GM12878 (cell line): ENCODE data around the gene ZDHHC5. TPM values are rescaled to one million over a fixed set of nuclear protein-coding genes. Genes with fewer than 3 reads are reported as not detected.

Experiments
- ATAC-seq: fragments of 200-7000 bp; cut with Tn5 transposase; 3 replicates; pipeline ENCODE4 v1.9.1; 2020; ENCODE audit warnings: mild to moderate bottlenecking, moderate library complexity
- BruUV-seq: library from RNA; stranded (reverse); fragments of 400-500 nt; replicated peaks from 2 replicates; lab custom pipeline; 2021; lab: Mats Ljungman, UMichigan
- CTCF ChIA-PET: fragments of 300-600 bp; sonication (Branson Sonifier 250); formaldehyde crosslinking; extraction: SDS; loops from one replicate; lab custom pipeline; 2021; ENCODE audit warnings: inconsistent platforms; lab: Yijun Ruan, JAX
- POLR2A ChIA-PET: fragments of 350-600 bp; formaldehyde crosslinking; extraction: SDS; loops from one replicate; lab custom pipeline; 2021; ENCODE audit warnings: inconsistent platforms; lab: Charles Lee
- RAD21 ChIA-PET: fragments of 300-600 bp; sonication (Branson Sonifier 250); formaldehyde crosslinking; loops from one replicate; lab custom pipeline; 2023; ENCODE audit warnings: antibody characterized with exemption; ENCODE audit not compliant: unreplicated experiment; lab: Charles Lee
- SMC1A ChIA-PET: fragments of 300-600 bp; sonication (Branson Sonifier 250); formaldehyde crosslinking; loops from one replicate; lab custom pipeline; 2023; ENCODE audit not compliant: unreplicated experiment, uncharacterized antibody; lab: Charles Lee
- DNase-seq: peaks from one replicate; pipeline ENCODE4 v3.0.0-alpha.2; 2011; ENCODE audit warnings: low read depth, low spot score
- FAIRE-seq: peaks from 3 replicates; lab custom pipeline; 2011; peaks lifted over from hg19 to GRCh38; lab: Jason Lieb, UNC
- H2AFZ ChIP-seq: 2 replicates; pipeline ENCODE4 v1.6.0; 2011; ENCODE audit warnings: low read depth, low read length, control low read depth; ENCODE audit not compliant: control insufficient read depth
- H3K27ac ChIP-seq: 2 replicates; pipeline ENCODE4 v1.5.1; 2011; ENCODE audit warnings: control low read depth; ENCODE audit not compliant: control insufficient read depth, insufficient read depth
- H3K27me3 ChIP-seq, 2 experiments: replicated peaks in 1 of 2; 2 replicates each; pipeline versions ENCODE4 v1.6.0 to v1.6.1; 2011; ENCODE audit warnings: low read length in 1 of 2; ENCODE audit not compliant: control insufficient read depth in 2 of 2, insufficient read depth in 2 of 2
- H3K36me3 ChIP-seq, 2 experiments: 2 replicates each; pipeline ENCODE4 v1.5.1; 2011; ENCODE audit warnings: low read length in 1 of 2; ENCODE audit not compliant: control insufficient read depth in 2 of 2, insufficient read depth in 2 of 2
- H3K4me1 ChIP-seq: 2 replicates; pipeline ENCODE4 v1.6.1; 2011; ENCODE audit warnings: mild to moderate bottlenecking, low read length, moderate library complexity, mixed read lengths; ENCODE audit not compliant: control insufficient read depth, insufficient read depth
- H3K4me2 ChIP-seq: 2 replicates; pipeline ENCODE4 v1.6.0; 2011; ENCODE audit warnings: control low read depth; ENCODE audit not compliant: control insufficient read depth, insufficient read depth
- H3K4me3 ChIP-seq: fragments of 200-600 bp; sonication (generic); 2 replicates; pipeline ENCODE4 v1.5.1; 2016
- H3K79me2 ChIP-seq: 2 replicates; pipeline ENCODE4 v1.6.0; 2011; ENCODE audit warnings: low read length; ENCODE audit not compliant: control insufficient read depth, insufficient read depth
- H3K9ac ChIP-seq: 2 replicates; pipeline ENCODE4 v1.8.0; 2011; ENCODE audit warnings: low read length, control low read depth, mixed read lengths; ENCODE audit not compliant: control insufficient read depth, insufficient read depth
- H3K9me3 ChIP-seq: replicated peaks from 3 replicates; pipeline ENCODE4 v1.5.1; 2011; ENCODE audit warnings: mild to moderate bottlenecking, low read length; ENCODE audit not compliant: control insufficient read depth, insufficient read depth
- H4K20me1 ChIP-seq: 2 replicates; pipeline ENCODE4 v1.6.0; 2011; ENCODE audit not compliant: control insufficient read depth, insufficient read depth
- BRCA1 ChIP-seq: IDR thresholded peaks from 2 replicates; pipeline ENCODE4 v1.6.1; 2011; ENCODE audit warnings: low read depth, low read length, improper control_type of control experiment
- EED ChIP-seq: sonication (generic); IDR thresholded peaks from 2 replicates; pipeline ENCODE4 v1.6.1; 2016; ENCODE audit warnings: antibody characterized with exemption, low read depth
- FOXK2 ChIP-seq: fragments of 450-650 bp; IDR thresholded peaks from 2 replicates; pipeline ENCODE4 v1.6.1; 2017; ENCODE audit warnings: mild to moderate bottlenecking, moderate library complexity
- HCFC1 ChIP-seq: fragments of 150-350 bp; IDR thresholded peaks from 2 replicates; pipeline ENCODE4 v1.6.1; 2014; ENCODE audit warnings: low read length
- IKZF1 ChIP-seq: fragments of 450-650 bp; conservative IDR thresholded peaks from 2 replicates; pipeline ENCODE4 v1.6.1; 2017; ENCODE audit warnings: antibody characterized with exemption, mild to moderate bottlenecking
- IKZF2 ChIP-seq, 2 experiments: fragments of 450-650 bp; IDR thresholded peaks; 2 replicates each; pipeline ENCODE4 v1.6.1; 2017; ENCODE audit warnings: mild to moderate bottlenecking in 2 of 2, moderate library complexity in 2 of 2
- LARP7 ChIP-seq: fragments of 450-650 bp; IDR thresholded peaks from 2 replicates; pipeline ENCODE4 v1.6.1; 2017; ENCODE audit warnings: mild to moderate bottlenecking
- MTA3 ChIP-seq: IDR thresholded peaks from 2 replicates; pipeline ENCODE4 v1.6.1; 2012; ENCODE audit warnings: low read length, inconsistent platforms, borderline replicate concordance
- SIN3A ChIP-seq: IDR thresholded peaks from 2 replicates; pipeline ENCODE4 v1.6.1; 2012; ENCODE audit warnings: low read depth, low read length, improper control_type of control experiment
- SP1 ChIP-seq: IDR thresholded peaks from one replicate; pipeline ENCODE4 v1.6.1; 2011; ENCODE audit warnings: low read depth, low read length
- TAF1 ChIP-seq: IDR thresholded peaks from 2 replicates; pipeline ENCODE4 v1.6.1; 2011; ENCODE audit warnings: mild to moderate bottlenecking, low read depth, low read length, borderline replicate concordance
- WRNIP1 ChIP-seq: IDR thresholded peaks from 2 replicates; pipeline ENCODE4 v1.6.1; 2011; ENCODE audit warnings: low read depth, low read length, improper control_type of control experiment, borderline replicate concordance
- ZNF384 ChIP-seq: IDR thresholded peaks from 2 replicates; pipeline ENCODE4 v1.6.1; 2012; ENCODE audit warnings: low read depth, mild to moderate bottlenecking, low read length, improper control_type of control experiment, borderline replicate concordance
- whole genome bisulfite sequencing: methylation state at CpG from one replicate; pipeline ENCODE4 v1.1.6; 2016; ENCODE audit warnings: low lambda C conversion rate; ENCODE audit not compliant: insufficient replicate concordance, insufficient coverage; ENCODE audit errors: missing lambda C conversion rate; 5-methylcytosine and 5-hydroxymethylcytosine counted together
- in situ Hi-C: fragments of 300-500 bp; cut with MboI; formaldehyde crosslinking; loops from 9 replicates; pipeline ENCODE4 v1.14.3; 2018; ENCODE audit warnings: mixed read lengths
- intact Hi-C: fragments of 100-400 bp; cut with micrococcal nuclease; formaldehyde crosslinking; loops from one replicate; pipeline ENCODE4 v1.14.2; 2022; ENCODE audit not compliant: unreplicated experiment
- polyA plus RNA-seq, 11 experiments: library from polyadenylated mRNA; depleted of rRNA in 4 of 11; unstranded in 6 of 11; stranded (reverse) in 5 of 11; fragments of >200 nt; fragmentation: Nextera tagmentation in 4 of 11; fragmentation: Illumina TruSeq in 1 of 11; extraction: Ambion mirVana in 4 of 11; extraction: Trizol in 1 of 11; gene quantifications; 1 replicate in 1 of 11; 2 replicates in 10 of 11; pipeline versions ENCODE4 v1.2.1 to v1.2.3, GENCODE V29; 2011 to 2016; ENCODE audit warnings: inconsistent platforms in 2 of 11, missing spikeins in 2 of 11, low read depth in 1 of 11
- total RNA-seq, 4 experiments: library from RNA; depleted of rRNA in 3 of 4; stranded (reverse); fragments of >200 nt in 3 of 4; fragmentation: Illumina TruSeq in 1 of 4; extraction: Trizol in 1 of 4; gene quantifications; 2 replicates each; pipeline versions ENCODE4 v1.2.1 to v1.2.3, GENCODE V29; 2013 to 2021

ZDHHC5 gene
- total and polyA plus RNA-seq, 10 of the 15 experiments (the other 5 are each of a cell fraction or from before 2014, with no cell fraction given) = 3.9 to 61.3 (median 37.6) TPM

GRCh38 chr11:57659669-57660068 is 8.2 kb upstream of the ZDHHC5 start:
- CTCF ChIA-PET = interaction anchor here (1.2 kb wide), 1 partner anchor 141 kb away, joined by 5 read pairs; no protein-coding TSS in a partner anchor
- FAIRE-seq (no peak), DNase-seq (no peak)
- Histone ChIP-seq H3K4me1 (peaks cover 6% of the 10 kb centered on the region; the same call in 1 of the 2 replicates), H3K27me3 (no peaks in the 10 kb centered on the region), H3K4me2 (no peak overlapping the region)
- TSS peak; percentile 52 for BruUV-seq
- intact Hi-C loops = loop anchor here (5.0 kb wide), 1 partner anchor 628 kb away; no protein-coding TSS in a partner anchor
- RAD21 ChIA-PET = no interaction called here
- TF ChIP-seq EED (no peak), SIN3A (no peak), LARP7 (no peak), ZNF384 (no peak), IKZF2 (IDR thresholded peaks at IDR 0.05) (no peak), FOXK2 (no peak), BRCA1 (no peak), SP1 (no peak), WRNIP1 (no peak), IKZF1 (no peak), HCFC1 (no peak), TAF1 (no peak), MTA3 (no peak)
- TF ChIP-seq, all 136 proteins: peak for 0
- H3K9ac ChIP-seq = no peak overlapping the region
- H3K9me3 ChIP-seq = no peaks in the 10 kb centered on the region
- ChIA-PET POLR2A (no interaction called here), SMC1A (no interaction called here)
- no peak overlapping the region for H3K4me3 ChIP-seq
- H2AFZ ChIP-seq = no peak overlapping the region
- WGBS = 98% methylated on average over 14 of the region's 14 CpGs
- no peaks in the 10 kb centered on the region for H4K20me1 ChIP-seq
- no peak overlapping the region for H3K27ac ChIP-seq
- in situ Hi-C loops = loop anchor here (5.0 to 10.0 kb wide), 2 partner anchors 143 to 865 kb away; no protein-coding TSS in a partner anchor
- H3K36me3 ChIP-seq = peaks cover 9 to 10% of the 10 kb centered on the region in 2 experiments; a peak in 3 of 4 replicates
- peaks cover 18% of the 10 kb centered on the region for H3K79me2 ChIP-seq
- ATAC-seq = no peak
